ENCODE measurements around the gene ADCY5.

Gene ADCY5

DNA sequence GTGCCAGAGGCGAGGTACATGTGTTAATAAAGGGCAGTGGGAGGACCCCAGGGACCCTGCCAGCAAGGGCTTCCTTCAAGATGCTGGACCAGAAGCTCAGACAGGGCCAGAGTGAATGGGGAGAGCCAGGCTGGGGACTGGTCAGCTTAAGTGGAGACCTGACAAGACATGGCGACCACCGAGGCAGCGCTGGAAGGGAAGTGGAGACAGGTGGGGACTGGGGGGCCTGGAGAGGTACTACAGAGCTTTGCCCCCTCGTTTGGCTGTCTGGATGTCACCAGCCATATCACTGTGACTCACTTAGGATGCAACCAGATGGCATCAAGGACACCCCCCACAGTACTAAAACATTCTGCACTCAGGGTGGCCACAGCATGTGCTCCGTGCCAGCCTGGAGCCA is 97.9 kb downstream of the ADCY5 start:
- peaks cover 15% of the 10 kb centered on the region for H3K4me1 ChIP-seq (ENCODE audit: insufficient read depth, insufficient read length)
- DNase-seq (ENCODE audit: low read depth, low spot score) = no peak
- H3K9me3 ChIP-seq (ENCODE audit: insufficient read depth, low read length) = peaks cover 10% of the 10 kb centered on the region; the same call in 1 of the 2 replicates
- no peaks in the 10 kb centered on the region for H3K36me3 ChIP-seq (ENCODE audit: insufficient read depth, insufficient read length, low read length)
- H3K27me3 ChIP-seq (ENCODE audit: insufficient read depth, insufficient read length) = no peaks in the 10 kb centered on the region
- no peak overlapping the region for H3K9ac ChIP-seq (ENCODE audit: insufficient read length, low read depth)
- TF ChIP-seq ZNF274 (IDR thresholded peaks at IDR 0.05; ENCODE audit: low read depth, low read length) (no peak), SUZ12 (IDR thresholded peaks at IDR 0.05; ENCODE audit: extremely low read depth, insufficient read depth, insufficient read length) (no peak), YY1 (IDR thresholded peaks at IDR 0.05; ENCODE audit: insufficient read depth, insufficient read length) (no peak)
- no peak overlapping the region for H3K4me3 ChIP-seq (ENCODE audit: insufficient read length, low read depth)

DNA sequence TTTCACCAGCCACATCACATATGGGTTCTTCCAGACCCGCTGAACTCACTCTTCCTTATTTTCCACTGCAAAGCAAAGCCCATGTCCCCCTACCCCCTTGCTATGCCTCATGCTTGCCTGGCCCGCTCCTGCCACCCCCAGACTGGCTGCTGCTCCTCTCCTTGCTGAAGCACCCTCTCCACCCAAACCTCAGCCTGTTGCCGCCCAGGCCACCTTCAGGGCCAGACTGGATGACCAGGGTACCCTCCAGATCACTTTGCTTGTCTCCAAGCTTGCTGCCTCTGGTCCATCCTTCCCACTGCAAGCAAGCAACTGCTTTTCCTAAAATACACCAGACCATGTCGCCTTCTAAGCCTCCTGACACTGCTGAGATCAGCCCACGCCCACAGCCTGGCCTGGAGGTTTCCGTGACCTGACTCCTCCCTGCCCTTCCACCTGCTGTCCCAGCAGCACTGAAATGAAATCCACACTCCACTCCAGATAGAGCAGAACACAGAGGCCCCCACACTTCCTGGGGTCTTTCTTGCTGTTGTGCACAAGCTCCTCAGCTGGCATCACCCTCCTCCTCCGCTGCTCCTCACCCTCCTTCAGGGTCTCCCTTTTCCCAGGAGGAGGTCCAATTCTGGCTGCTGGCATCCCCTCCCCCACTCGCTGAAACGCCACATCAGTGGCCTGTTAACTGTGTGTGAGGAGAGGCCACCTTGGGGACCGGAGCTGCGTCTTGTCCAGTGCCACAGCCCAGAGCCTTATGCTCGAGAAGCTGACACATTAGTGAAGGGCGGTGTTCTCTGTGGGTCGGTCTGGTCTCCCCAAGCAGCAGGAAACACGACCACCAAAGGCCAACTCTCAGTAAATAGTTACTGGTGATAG is 99.1 kb downstream of the ADCY5 start:
- TF ChIP-seq SUZ12 (IDR thresholded peaks at IDR 0.05; ENCODE audit: extremely low read depth, insufficient read depth, insufficient read length) = no peak
- no peak for TF ChIP-seq ZNF274 (IDR thresholded peaks at IDR 0.05; ENCODE audit: low read depth, low read length)
- no peak for TF ChIP-seq YY1 (IDR thresholded peaks at IDR 0.05; ENCODE audit: insufficient read depth, insufficient read length)
- Histone ChIP-seq H3K36me3 (ENCODE audit: insufficient read depth, insufficient read length, low read length) (no peaks in the 10 kb centered on the region), H3K4me3 (ENCODE audit: insufficient read length, low read depth) (no peak overlapping the region), H3K4me1 (ENCODE audit: insufficient read depth, insufficient read length) (peaks cover 24% of the 10 kb centered on the region), H3K9me3 (ENCODE audit: insufficient read depth, low read length) (0 out of 2 replicates have a peak, but pooled peaks cover 3% of the 10 kb centered on the region), H3K27me3 (ENCODE audit: insufficient read depth, insufficient read length) (no peaks in the 10 kb centered on the region), H3K9ac (ENCODE audit: insufficient read length, low read depth) (no peak overlapping the region)
- DNase-seq (ENCODE audit: low read depth, low spot score) = no peak

DNA sequence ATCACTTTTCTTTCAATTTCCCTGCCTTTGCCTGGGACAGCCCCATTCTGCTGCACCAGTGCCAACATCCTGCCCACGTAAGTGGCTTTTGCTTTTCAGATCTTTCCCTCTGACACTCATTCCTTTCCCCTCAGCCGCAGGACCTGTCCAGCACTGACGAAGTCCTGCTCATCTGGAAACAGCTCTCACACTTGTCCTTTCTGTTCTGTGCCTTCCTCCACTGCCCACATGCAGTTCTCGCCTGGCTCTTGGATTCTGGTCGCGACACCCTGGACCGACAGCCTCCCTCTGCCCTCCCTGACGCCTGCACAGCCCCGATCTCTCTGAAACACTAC is 99.7 kb downstream of the ADCY5 start:
- no peak for DNase-seq (ENCODE audit: low read depth, low spot score)

DNA sequence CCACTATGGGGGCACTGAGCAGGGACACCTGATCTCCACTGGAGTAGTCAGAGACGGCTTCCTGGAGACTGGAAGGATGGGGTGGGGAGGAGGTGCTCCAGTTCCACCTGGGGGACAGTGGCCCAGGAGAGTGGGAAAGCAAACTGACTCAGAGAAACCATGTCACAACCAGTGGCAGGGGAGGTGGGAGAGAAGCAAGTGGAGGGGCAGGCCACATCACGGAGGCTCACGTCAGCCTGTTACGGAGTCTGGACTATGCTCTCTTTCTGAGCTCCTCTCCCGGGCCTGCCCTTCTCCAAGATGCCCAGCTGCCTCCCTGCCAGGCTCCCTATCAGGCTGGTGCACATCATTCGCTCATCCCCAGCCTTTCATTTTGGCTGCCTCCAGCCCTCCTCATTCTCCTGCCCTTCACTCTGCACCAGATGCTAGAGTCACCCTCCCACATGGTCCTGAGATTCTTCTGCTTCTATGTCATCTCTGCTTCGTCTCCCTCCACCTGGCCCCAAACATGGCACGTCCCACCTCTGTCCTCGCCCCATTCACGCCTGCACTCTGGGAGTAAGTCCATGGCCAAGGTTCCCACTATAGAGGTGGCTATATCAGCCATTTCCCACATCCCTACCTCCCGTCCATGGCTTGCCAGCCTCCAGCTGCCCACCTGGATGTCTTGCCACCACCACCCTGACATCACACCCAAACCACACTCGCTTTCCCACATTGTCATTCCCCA is 100.3 kb downstream of the ADCY5 start:
- peaks cover 30% of the 10 kb centered on the region for H3K4me1 ChIP-seq (ENCODE audit: insufficient read depth, insufficient read length)
- H3K36me3 ChIP-seq (ENCODE audit: insufficient read depth, insufficient read length, low read length) = no peaks in the 10 kb centered on the region
- TF ChIP-seq YY1 (IDR thresholded peaks at IDR 0.05; ENCODE audit: insufficient read depth, insufficient read length) (no peak), ZNF274 (IDR thresholded peaks at IDR 0.05; ENCODE audit: low read depth, low read length) (no peak), SUZ12 (IDR thresholded peaks at IDR 0.05; ENCODE audit: extremely low read depth, insufficient read depth, insufficient read length) (no peak)
- no peaks in the 10 kb centered on the region for H3K9me3 ChIP-seq (ENCODE audit: insufficient read depth, low read length)
- no peak overlapping the region for H3K4me3 ChIP-seq (ENCODE audit: insufficient read length, low read depth)
- H3K9ac ChIP-seq (ENCODE audit: insufficient read length, low read depth) = no peak overlapping the region
- H3K27me3 ChIP-seq (ENCODE audit: insufficient read depth, insufficient read length) = no peaks in the 10 kb centered on the region
- no peak for DNase-seq (ENCODE audit: low read depth, low spot score)

More for the DNA sequence above, 99.7 kb downstream of the ADCY5 start:
- no peak for TF ChIP-seq ZNF274 (IDR thresholded peaks at IDR 0.05; ENCODE audit: low read depth, low read length)
- H3K9me3 ChIP-seq (ENCODE audit: insufficient read depth, low read length) = no peaks in the 10 kb centered on the region
- H3K27me3 ChIP-seq (ENCODE audit: insufficient read depth, insufficient read length) = no peaks in the 10 kb centered on the region
- peaks cover 24% of the 10 kb centered on the region for H3K4me1 ChIP-seq (ENCODE audit: insufficient read depth, insufficient read length)
- H3K36me3 ChIP-seq (ENCODE audit: insufficient read depth, insufficient read length, low read length) = no peaks in the 10 kb centered on the region
- no peak overlapping the region for H3K9ac ChIP-seq (ENCODE audit: insufficient read length, low read depth)
- no peak overlapping the region for H3K4me3 ChIP-seq (ENCODE audit: insufficient read length, low read depth)

DNA sequence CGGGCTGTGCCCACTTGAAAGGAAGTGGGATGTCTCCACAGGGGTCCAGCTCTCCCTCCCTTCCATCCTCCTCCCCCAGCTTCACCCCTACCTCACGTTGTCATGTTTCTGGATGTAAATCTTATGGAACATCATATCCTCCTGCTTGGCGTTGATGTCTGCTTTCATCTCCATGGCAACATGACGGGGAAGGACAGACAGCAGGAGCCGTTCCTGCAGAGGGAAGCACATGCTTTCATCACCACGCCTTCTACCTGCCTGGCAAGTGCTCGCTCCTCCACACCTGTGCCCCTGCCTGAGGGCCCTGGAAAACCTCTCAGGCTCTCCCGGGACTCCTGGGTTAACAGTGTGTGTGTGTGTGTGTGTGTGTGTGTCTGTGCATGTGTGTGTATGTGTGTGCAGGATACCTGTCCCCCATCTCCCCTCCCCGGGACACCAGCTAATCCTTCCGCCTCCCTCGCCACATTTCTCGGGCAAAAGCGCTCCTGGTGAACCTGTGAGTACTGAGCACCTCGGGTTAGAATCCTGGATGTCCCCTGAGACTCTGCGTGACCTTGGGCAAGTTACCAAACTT is 101.1 kb downstream of the ADCY5 start:
- H3K4me1 ChIP-seq (ENCODE audit: insufficient read depth, insufficient read length) = peaks cover 38% of the 10 kb centered on the region
- H3K9ac ChIP-seq (ENCODE audit: insufficient read length, low read depth) = no peak overlapping the region
- no peak overlapping the region for H3K4me3 ChIP-seq (ENCODE audit: insufficient read length, low read depth)
- TF ChIP-seq SUZ12 (IDR thresholded peaks at IDR 0.05; ENCODE audit: extremely low read depth, insufficient read depth, insufficient read length) = no peak
- no peak for TF ChIP-seq YY1 (IDR thresholded peaks at IDR 0.05; ENCODE audit: insufficient read depth, insufficient read length)
- no peak for TF ChIP-seq ZNF274 (IDR thresholded peaks at IDR 0.05; ENCODE audit: low read depth, low read length)
- H3K9me3 ChIP-seq (ENCODE audit: insufficient read depth, low read length) = no peaks in the 10 kb centered on the region
- no peaks in the 10 kb centered on the region for H3K27me3 ChIP-seq (ENCODE audit: insufficient read depth, insufficient read length)
- no peaks in the 10 kb centered on the region for H3K36me3 ChIP-seq (ENCODE audit: insufficient read depth, insufficient read length, low read length)
- DNase-seq (ENCODE audit: low read depth, low spot score) = no peak

DNA sequence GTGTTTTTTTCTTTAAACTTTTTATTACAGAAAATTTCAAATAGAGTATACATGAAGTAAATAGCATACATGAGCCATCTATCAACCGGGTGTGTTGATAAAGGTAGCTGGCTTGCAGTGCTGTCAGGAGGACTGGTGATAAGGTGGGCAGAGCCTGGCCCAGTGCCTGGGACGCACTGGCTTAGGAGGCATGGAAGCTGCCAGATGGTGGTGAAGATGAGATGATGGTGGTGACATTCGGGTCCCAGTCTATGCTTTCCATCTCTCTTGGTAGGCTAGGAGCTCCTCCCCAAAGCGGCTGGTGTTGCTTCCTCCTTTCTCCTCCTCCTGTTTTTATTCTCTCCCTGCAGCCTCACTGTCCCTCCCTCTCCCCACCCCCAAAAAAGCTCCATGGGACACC is 101.7 kb downstream of the ADCY5 start:
- Histone ChIP-seq H3K9me3 (ENCODE audit: insufficient read depth, low read length) (no peaks in the 10 kb centered on the region), H3K4me3 (ENCODE audit: insufficient read length, low read depth) (no peak overlapping the region), H3K9ac (ENCODE audit: insufficient read length, low read depth) (no peak overlapping the region), H3K36me3 (ENCODE audit: insufficient read depth, insufficient read length, low read length) (no peaks in the 10 kb centered on the region), H3K27me3 (ENCODE audit: insufficient read depth, insufficient read length) (no peaks in the 10 kb centered on the region), H3K4me1 (ENCODE audit: insufficient read depth, insufficient read length) (peaks cover 40% of the 10 kb centered on the region)
- no peak for TF ChIP-seq SUZ12 (IDR thresholded peaks at IDR 0.05; ENCODE audit: extremely low read depth, insufficient read depth, insufficient read length)
- TF ChIP-seq ZNF274 (IDR thresholded peaks at IDR 0.05; ENCODE audit: low read depth, low read length) = no peak
- no peak for TF ChIP-seq YY1 (IDR thresholded peaks at IDR 0.05; ENCODE audit: insufficient read depth, insufficient read length)
- no peak for DNase-seq (ENCODE audit: low read depth, low spot score)

DNA sequence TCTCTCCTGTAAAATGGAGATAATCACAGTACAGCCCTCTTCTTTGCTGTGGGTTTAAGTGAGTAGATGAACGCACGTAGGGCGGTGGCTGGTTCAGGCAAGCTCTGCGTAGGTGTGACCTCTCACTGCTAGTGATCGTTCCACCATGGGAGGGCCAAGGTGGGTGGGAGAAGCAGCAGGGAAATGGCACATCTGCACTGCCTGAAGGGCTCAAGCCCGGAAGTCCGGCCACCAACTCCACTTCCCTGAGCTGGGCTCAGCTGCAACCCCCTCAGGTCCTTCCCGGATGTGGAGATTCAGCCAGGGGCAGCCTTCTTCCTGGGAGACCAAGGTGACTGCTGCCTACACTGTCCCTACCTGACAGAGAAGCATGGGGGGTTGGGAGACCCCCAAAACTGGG is 102.9 kb downstream of the ADCY5 start:
- no peak overlapping the region for H3K4me3 ChIP-seq (ENCODE audit: insufficient read length, low read depth)
- no peak for DNase-seq (ENCODE audit: low read depth, low spot score)
- peaks cover 32% of the 10 kb centered on the region for H3K4me1 ChIP-seq (ENCODE audit: insufficient read depth, insufficient read length)
- no peak overlapping the region for H3K9ac ChIP-seq (ENCODE audit: insufficient read length, low read depth)
- no peaks in the 10 kb centered on the region for H3K27me3 ChIP-seq (ENCODE audit: insufficient read depth, insufficient read length)
- no peaks in the 10 kb centered on the region for H3K36me3 ChIP-seq (ENCODE audit: insufficient read depth, insufficient read length, low read length)
- H3K9me3 ChIP-seq (ENCODE audit: insufficient read depth, low read length) = no peaks in the 10 kb centered on the region
- TF ChIP-seq YY1 (IDR thresholded peaks at IDR 0.05; ENCODE audit: insufficient read depth, insufficient read length) = no peak
- TF ChIP-seq SUZ12 (IDR thresholded peaks at IDR 0.05; ENCODE audit: extremely low read depth, insufficient read depth, insufficient read length) = no peak
- no peak for TF ChIP-seq ZNF274 (IDR thresholded peaks at IDR 0.05; ENCODE audit: low read depth, low read length)

Data from NT2/D1 (cell line).